NCI-H226 (cell line): ENCODE data around the gene LRCOL1.
"Not testable (repeated sequence)": the region's sequence is repeated elsewhere in the genome, so short reads cannot be mapped to it uniquely, and the experiment has no call there.

ENCODE experiments used
- DNase-seq: peaks from one replicate; pipeline ENCODE4 v3.0.0-alpha.2; 2015

LRCOL1 gene

GRCh38 chr12:132600048-132601032, 10.0 kb downstream of the LRCOL1 start:
- DNase-seq, result peak; percentile 20

- not testable (repeated sequence) for DNase-seq
These were observed 10.9 kb downstream of the LRCOL1 start for GRCh38 chr12:132599502-132599901.

- no peak for DNase-seq
These were observed 12.8 kb downstream of the LRCOL1 start for GRCh38 chr12:132597333-132598316.

GRCh38 chr12:132596016-132596415, 14.4 kb downstream of the LRCOL1 start:
- no peak for DNase-seq

- DNase-seq, result no peak
These were observed 15.2 kb downstream of the LRCOL1 start for GRCh38 chr12:132595183-132595582.

DNA sequence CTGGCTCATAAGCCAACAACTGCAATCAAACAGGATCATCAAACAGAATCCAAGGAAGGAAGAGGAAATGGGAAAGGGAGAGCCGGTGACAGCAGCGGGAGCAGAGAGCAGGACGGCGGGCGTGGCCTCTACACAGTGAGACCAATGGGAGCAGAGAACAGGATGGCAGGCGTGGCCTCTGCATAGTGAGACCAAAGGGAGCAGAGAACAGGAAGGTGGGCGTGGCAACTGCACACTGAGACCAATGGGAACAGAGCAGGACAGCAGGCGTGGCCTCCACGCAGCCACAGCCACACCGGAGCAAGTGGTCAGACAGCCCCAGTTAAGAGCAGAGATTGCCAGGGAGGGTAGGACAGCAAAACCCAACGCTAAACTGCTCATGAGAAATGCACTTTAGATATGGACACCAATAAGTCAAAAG, 16.4 kb downstream of the LRCOL1 start:
- DNase-seq, result peak; percentile 97

DNA sequence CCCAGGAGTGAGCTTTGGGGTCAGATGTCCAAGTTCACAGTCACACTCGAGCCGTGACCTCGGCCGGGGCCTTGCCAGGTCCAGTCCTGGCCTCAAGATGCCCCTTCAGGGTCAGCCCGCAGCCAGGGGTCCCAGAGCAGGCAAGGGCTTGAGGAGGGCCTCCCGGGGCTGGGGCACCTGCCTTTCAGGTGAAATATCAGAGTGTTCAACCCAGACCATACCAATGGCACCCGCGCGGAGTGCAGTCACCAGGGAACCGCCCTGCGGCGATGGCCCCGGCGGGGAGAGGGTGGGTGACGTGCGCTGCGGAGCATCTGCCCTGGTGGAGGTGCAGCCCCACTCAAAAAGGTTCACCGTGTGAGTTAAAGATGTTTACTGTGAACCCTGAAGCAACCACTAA, 16.9 kb downstream of the LRCOL1 start:
- no peak for DNase-seq

- no peak for DNase-seq
These were observed 17.3 kb downstream of the LRCOL1 start for GRCh38 chr12:132593071-132593470.

- no peak for DNase-seq
These were observed 18.0 kb downstream of the LRCOL1 start for GRCh38 chr12:132592282-132592970.

DNA sequence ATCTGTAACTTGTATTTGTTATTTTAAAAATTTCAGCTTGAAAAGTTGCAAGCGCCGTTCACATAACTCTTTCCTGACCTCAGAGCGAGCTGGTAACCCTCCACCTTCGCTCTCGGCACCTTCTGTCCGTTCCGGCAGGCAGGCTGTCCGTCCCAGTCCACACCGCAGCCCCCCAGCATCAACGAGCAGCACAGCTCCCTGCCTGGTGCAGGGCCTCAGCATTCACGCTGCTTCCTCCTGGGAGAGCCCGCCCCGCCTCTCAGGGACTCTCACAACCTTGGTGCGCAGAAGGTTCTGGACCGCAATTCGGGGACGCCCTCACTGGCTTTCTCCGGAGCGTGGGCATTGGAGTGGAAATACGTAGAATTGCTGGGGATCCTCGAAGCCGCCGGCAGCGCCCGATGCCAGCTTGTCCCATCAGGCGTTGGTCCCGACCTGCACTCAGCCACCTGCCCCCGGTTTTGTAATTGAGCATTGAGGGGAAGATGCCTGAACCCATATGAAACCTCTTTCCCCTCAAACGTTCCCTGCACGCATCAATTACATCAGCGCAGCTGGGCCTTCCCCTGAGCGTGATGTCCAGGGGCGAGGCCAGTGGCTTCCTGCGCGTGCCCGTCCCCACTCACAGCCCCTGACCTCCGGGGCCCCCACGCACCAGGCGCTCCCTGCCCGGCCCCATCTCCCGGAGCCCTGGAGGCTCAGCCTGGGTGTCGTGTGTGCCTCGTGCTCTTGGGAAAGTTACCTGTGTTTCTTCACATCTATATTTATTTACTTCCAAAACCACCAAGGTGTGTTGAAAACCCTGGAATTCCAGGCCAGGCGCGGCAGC, 19.1 kb downstream of the LRCOL1 start:
- no peak for DNase-seq

DNA sequence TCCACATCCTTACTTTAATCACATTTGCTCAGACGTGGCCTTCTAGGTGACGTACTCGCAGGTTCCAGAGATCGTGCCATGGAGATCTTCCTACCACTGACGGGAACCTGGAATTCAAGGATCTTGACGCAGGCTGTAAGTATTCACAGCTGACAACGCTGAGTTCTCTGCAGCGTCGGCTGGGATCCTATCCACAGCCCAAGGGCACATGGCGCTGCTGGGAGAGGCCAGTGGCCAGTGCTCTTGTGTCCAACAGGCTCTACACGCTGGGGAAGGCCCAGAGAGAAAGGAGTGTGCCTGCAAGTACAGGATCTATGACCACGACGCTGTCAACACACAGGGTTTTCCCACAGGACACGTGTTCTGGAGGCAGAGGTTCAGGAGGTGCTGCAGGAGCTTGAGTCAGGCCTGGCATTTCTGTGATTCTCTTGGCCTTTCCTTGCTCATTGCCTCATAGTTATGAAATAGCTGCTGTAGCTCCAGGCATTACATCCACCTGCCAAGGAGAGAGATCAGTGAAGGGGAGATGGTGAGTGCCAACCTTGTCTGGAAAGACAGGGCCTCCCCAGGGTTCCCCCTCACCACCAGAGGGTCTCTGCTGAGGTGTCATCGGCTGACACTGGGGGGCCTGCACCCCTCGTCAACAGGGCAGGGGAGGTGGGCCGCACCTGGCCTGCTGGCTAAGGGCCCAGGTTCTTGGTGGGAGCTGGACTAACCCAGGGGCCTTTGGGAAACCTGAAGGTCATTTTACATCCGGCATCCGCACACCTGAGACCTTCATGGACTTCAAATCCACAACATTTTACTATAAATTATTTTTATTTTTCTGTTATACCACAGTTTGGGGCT, 21.3 kb downstream of the LRCOL1 start:
- DNase-seq, result no peak

- DNase-seq, result no peak
These were observed 22.1 kb downstream of the LRCOL1 start for GRCh38 chr12:132588319-132588718.

GRCh38 chr12:132587781-132588180, 22.6 kb downstream of the LRCOL1 start:
- no peak for DNase-seq

GRCh38 chr12:132586929-132587328, 23.5 kb downstream of the LRCOL1 start:
- no peak for DNase-seq

DNA sequence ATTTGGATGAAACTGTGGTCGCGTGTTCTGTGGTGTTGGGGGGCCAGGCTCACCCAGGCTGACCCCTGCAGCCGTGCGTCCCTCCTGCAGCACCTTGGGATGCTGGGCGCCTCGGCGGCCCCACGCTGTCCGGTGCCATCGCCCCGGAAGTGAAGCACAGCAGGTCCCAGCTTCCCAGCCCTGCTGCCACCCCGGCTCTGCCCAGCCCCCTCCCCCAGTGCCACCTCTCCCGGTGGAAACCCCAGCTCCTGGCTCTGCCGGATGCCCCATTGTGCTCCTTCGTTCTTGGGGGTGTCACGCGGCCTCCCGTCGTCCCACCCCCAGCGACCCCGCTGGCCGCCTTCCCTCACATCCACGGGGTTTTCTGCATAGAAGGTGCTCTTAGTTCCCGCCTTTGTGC, 25.2 kb downstream of the LRCOL1 start:
- no peak for DNase-seq

- no peak for DNase-seq
These were observed 26.0 kb downstream of the LRCOL1 start for GRCh38 chr12:132584429-132584828.

GRCh38 chr12:132583736-132584135, 26.6 kb downstream of the LRCOL1 start:
- no peak for DNase-seq

GRCh38 chr12:132583411-132583710, 27.0 kb downstream of the LRCOL1 start:
- DNase-seq, result no peak

GRCh38 chr12:132582582-132583410, 27.6 kb downstream of the LRCOL1 start:
- no peak for DNase-seq

- no peak for DNase-seq
These were observed 28.3 kb downstream of the LRCOL1 start for GRCh38 chr12:132582058-132582420.
